Measurements from ENCODE around the gene ZNF174.
A peak's percentile ranks its signal among the peaks of the same experiment; 100 is the strongest.

The ZNF174 gene

DNA sequence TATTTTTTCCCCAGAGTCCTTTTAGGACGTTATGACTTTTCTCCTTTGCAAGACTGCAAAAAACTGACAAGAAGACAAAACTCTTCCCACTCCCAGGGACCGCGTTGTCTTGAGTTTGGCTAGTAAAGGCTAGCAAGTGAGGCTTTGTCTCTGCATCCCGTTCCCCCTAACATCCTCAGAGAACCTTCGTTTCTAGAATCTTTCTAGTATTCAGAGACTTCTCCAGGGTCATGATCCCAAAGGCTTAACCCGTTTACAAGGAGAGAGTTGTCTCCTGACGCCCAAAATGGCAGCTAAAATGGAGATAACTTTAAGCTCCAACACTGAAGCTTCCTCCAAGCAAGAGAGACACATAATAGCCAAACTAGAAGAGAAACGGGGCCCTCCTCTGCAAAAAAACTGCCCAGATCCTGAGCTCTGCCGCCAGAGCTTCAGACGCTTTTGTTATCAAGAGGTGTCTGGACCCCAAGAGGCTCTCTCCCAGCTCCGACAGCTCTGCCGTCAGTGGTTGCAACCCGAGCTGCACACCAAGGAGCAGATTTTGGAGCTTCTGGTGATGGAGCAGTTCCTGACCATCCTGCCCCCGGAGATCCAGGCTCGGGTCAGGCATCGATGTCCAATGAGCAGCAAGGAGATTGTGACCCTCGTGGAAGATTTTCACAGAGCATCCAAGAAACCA lies 843 bp downstream of the ZNF174 start:
- Mint-ChIP-seq H3K4me3 (peak overlapping the region; percentile 89), H3K27ac (peak overlapping the region; percentile 84), H3K4me1 (ENCODE audit: low read depth) (peaks cover 13% of the 10 kb centered on the region), H3K9me3 (peaks cover 57% of the 10 kb centered on the region), H3K36me3 (ENCODE audit: low read depth) (peaks cover 67% of the 10 kb centered on the region), H3K27me3 (ENCODE audit: low read depth) (no peaks in the 10 kb centered on the region)
- DNase-seq (ENCODE audit: low spot score) = no peak

DNA sequence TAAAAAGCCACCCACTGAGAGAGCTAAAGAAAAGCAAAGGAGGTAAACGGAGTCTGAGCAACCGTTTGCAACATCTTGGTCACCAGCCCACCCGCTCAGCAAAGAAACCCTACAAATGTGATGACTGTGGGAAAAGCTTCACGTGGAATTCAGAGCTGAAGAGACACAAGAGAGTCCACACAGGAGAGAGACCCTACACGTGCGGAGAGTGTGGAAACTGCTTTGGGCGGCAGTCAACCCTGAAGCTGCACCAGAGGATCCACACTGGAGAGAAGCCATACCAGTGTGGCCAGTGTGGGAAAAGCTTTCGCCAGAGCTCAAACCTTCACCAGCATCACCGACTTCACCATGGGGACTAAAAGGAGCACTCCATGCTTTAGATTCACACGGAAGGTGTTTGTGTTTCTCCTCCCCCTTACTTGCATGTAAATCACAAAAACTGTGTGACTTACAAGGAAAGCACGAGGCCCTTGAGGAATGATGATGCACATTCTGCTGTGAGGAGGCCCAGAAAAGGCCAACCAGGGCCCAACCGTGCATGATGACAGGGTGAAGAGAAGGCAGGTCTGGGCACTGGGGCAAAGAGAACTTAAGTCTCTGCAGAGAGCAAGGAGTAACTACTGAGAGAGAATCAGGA lies 7.7 kb downstream of the ZNF174 start:
- Mint-ChIP-seq H3K27ac (no peak overlapping the region), H3K4me1 (ENCODE audit: low read depth) (no peaks in the 10 kb centered on the region), H3K9me3 (peaks cover 73% of the 10 kb centered on the region), H3K4me3 (no peak overlapping the region), H3K27me3 (ENCODE audit: low read depth) (no peaks in the 10 kb centered on the region), H3K36me3 (ENCODE audit: low read depth) (peaks cover 71% of the 10 kb centered on the region)
- no peak for DNase-seq (ENCODE audit: low spot score)

DNA sequence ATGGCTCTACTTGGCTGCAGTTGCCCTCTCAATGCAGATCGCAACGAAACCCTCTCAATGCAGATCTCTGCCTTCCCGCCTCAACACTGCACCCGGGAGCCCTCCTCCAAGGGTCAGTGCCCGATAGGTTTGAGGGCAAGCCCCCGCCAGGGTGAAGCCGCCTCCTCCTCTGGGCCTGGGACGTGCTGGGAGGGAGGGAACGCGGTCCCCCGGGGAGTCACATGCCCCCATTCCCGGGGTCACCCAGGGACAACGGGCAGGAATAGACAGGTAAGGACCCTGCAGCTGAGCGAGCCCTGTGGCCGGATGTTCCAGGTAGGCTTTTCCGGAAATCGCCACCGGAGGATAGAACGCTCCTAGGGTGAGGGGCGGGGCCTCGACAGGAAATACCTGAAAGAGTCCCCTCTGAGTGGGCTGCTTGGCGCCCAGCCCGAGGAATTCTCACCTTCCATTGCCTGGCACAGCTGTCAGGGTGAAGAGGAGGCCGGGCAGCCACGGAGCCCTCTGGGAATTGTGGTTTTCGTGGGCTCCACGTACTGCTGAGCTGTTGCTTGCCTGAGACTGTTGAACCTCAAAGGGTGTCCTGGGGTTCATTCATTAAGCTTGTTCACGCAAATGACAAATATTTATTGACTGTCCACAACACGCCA lies 12.8 kb downstream of the ZNF174 start:
- Mint-ChIP-seq H3K9me3 (peaks cover 49% of the 10 kb centered on the region), H3K4me3 (no peak overlapping the region), H3K36me3 (ENCODE audit: low read depth) (peaks cover 21% of the 10 kb centered on the region), H3K27me3 (ENCODE audit: low read depth) (no peaks in the 10 kb centered on the region), H3K27ac (no peak overlapping the region), H3K4me1 (ENCODE audit: low read depth) (no peaks in the 10 kb centered on the region)
- DNase-seq (ENCODE audit: low spot score) = no peak

DNA sequence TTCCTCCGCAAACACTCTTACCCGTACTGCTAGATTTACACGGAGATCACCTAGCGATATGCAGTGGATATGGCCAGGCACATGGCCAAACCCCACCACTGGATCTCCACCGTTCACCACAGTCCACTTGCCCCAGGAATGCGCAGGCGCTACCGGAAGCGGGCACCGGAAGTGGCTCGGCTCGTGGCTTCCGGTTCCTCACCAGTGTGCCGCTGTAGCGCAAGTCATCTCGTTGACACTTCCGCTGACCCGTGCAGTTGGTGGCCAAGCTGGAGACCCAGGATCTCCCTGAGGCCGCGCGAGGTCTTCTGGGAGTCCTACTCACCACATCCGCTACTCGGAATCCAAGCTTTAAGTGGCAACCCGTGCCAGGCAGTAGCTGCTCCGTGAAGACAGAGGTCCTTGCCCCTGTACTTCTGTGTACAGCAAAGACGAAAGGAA lies 30.8 kb downstream of the ZNF174 start:
- peaks cover 17% of the 10 kb centered on the region for H3K9me3 Mint-ChIP-seq
- H3K36me3 Mint-ChIP-seq (ENCODE audit: low read depth) = peaks cover 42% of the 10 kb centered on the region
- H3K4me3 Mint-ChIP-seq = no peak overlapping the region
- DNase-seq (ENCODE audit: low spot score) = peak; percentile 15
- H3K4me1 Mint-ChIP-seq (ENCODE audit: low read depth) = peaks cover 9% of the 10 kb centered on the region
- peak overlapping the region; percentile 36 for H3K27ac Mint-ChIP-seq
- H3K27me3 Mint-ChIP-seq (ENCODE audit: low read depth) = no peaks in the 10 kb centered on the region

DNA sequence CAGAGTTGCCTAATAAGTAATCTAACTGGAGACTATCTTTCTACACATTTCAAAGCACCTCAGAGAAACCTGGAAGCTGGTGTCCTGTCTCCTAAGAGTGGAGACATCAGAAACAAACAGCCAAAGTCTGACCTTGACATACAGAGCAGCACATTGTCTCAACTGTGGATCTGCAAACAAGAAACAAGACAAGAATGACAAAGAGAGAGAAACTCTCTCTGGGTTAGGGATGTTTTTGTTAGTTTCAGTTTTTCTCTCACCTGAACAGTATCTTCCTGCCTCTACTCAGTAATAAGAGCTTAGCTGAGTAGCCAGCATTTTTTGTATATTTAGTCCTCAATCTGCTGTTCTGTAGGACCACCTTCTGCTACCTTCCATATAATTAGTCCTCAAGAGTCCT lies 33.4 kb downstream of the ZNF174 start:
- H3K27ac Mint-ChIP-seq = no peak overlapping the region
- peaks cover 9% of the 10 kb centered on the region for H3K4me1 Mint-ChIP-seq (ENCODE audit: low read depth)
- no peak overlapping the region for H3K4me3 Mint-ChIP-seq
- peaks cover 19% of the 10 kb centered on the region for H3K9me3 Mint-ChIP-seq
- H3K36me3 Mint-ChIP-seq (ENCODE audit: low read depth) = peaks cover 64% of the 10 kb centered on the region
- no peaks in the 10 kb centered on the region for H3K27me3 Mint-ChIP-seq (ENCODE audit: low read depth)
- no peak for DNase-seq (ENCODE audit: low spot score)

DNA sequence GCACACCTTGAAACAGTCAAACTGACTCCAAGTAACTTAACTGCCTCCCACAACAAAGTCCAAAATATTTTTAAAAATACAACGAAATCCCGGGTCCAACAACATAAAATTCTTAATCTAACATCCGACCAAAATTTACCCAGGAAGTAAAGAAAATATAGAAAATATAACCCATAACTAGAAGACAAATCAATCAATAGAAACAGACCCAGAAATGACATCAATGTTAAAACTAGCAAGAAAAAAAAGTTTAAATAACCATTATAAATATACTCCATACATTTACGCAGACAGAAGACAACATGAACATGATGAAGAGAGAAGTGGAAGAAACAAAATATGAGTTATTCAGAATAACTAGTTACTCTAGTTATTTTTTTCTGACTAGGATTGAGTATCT lies 38.6 kb downstream of the ZNF174 start:
- H3K27ac Mint-ChIP-seq = no peak overlapping the region
- H3K27me3 Mint-ChIP-seq (ENCODE audit: low read depth) = no peaks in the 10 kb centered on the region
- H3K4me3 Mint-ChIP-seq = no peak overlapping the region
- H3K4me1 Mint-ChIP-seq (ENCODE audit: low read depth) = peaks cover 7% of the 10 kb centered on the region
- H3K36me3 Mint-ChIP-seq (ENCODE audit: low read depth) = peaks cover 56% of the 10 kb centered on the region
- no peak for DNase-seq (ENCODE audit: low spot score)
- peaks cover 26% of the 10 kb centered on the region for H3K9me3 Mint-ChIP-seq

DNA sequence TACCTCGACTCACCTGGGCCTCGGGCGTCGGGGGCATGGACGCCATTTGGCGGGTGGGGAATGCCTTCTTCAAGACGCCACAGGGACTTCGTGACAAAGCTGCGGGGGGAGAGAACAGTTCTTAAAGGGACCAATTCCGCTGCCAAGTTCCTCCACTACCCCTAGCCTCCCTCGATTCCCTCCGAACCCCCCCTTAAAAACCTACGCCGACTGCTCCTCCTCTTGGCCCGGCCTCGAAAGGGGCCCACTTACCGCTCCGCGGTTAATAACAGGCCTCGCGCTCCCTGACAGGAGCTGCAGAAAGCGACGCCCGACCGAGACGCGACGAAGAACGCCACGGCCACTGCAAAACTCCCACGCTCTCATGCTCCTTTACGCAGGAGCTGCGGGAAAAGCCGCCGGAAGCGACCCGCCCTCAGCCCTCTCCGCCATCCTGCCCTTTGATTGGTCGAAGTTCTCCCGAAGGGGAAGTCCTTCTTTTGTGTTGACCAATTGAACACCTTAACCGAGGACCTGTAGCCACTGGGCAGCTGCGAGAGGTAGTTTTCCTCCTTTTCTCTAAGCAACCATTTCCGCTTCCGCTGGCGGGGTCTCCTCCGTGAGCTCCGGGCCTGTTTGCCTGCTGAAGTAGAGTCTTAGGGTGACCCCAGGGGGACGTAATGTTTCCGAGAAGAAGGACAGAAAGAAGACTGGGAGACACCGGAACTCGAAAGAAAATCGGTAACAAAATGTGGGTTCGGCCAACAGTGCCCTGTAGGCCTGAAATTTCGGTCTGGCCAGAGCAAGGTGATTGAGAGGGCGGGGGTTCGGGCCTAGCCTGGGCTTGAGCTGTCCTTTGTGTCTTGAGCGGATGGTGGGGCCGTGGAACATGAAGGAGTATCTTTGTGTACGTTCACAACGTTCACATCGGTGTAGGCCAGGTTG lies 42.4 kb downstream of the ZNF174 start, which contains the start of the genes NAA60 and ZNF597:
TSS of gene NAA60 (plus strand) at position 573 of the 924 bp plus-strand sequence. CDS start 32,548 bp downstream, outside the sequence.
TSS of gene ZNF597 (minus strand) at position 397 of the 924 bp plus-strand sequence. CDS start at position 46, 351 bp downstream.
- Mint-ChIP-seq H3K27me3 (ENCODE audit: low read depth) (no peaks in the 10 kb centered on the region), H3K27ac (peak within 1 kb of the TSS; percentile 95), H3K36me3 (ENCODE audit: low read depth) (peaks cover 51% of the 10 kb centered on the region), H3K9me3 (peaks cover 32% of the 10 kb centered on the region), H3K4me1 (ENCODE audit: low read depth) (peaks cover 13% of the 10 kb centered on the region), H3K4me3 (peak within 1 kb of the TSS; percentile 91)
- peak; percentile 86 for DNase-seq (ENCODE audit: low spot score)

DNA sequence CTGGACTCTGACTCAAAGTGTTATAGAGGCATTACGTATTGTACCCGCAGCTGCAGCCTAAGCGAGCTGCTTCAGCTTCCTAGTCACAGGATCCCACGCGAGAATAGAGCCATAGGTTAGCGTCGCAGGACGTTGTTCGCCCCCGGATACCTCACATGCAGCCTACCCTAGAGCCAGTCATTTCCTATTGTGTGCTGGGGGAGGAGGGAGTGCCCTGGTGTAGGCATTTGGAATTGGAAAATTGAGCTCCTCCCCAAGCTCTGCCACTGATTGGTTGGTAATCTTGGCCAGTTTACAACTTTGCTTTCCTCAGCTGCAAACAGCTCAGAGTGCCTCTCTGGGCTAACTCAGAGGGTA lies 43.0 kb downstream of the ZNF174 start:
- Mint-ChIP-seq H3K9me3 (peaks cover 32% of the 10 kb centered on the region), H3K4me1 (ENCODE audit: low read depth) (peaks cover 13% of the 10 kb centered on the region), H3K4me3 (peak overlapping the region; percentile 91), H3K27me3 (ENCODE audit: low read depth) (no peaks in the 10 kb centered on the region), H3K27ac (peak overlapping the region; percentile 95), H3K36me3 (ENCODE audit: low read depth) (peaks cover 52% of the 10 kb centered on the region)
- DNase-seq (ENCODE audit: low spot score) = peak; percentile 51

DNA sequence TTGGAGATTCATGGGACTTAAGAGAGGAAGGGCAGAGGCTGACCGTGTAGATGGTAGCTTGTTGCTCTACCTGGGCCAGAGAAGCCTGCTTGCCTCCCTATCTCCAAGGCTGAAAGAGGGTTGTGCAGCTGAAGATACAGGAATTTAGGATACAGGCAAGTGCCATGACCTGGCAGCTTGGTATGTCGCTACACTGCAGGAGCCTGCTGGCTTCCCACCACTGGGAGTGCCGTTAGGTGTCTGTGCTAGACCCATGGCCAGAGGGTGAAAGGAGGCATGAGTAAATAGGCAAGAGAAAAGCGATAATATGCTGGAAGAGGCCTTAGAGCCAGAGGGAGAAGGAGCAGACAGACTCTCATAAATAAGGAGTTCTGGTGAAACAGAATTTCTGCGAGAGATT lies 53.1 kb downstream of the ZNF174 start:
- Mint-ChIP-seq H3K4me1 (ENCODE audit: low read depth) (peaks cover 29% of the 10 kb centered on the region), H3K27ac (no peak overlapping the region), H3K4me3 (no peak overlapping the region), H3K36me3 (ENCODE audit: low read depth) (peaks cover 30% of the 10 kb centered on the region), H3K9me3 (peaks cover 14% of the 10 kb centered on the region), H3K27me3 (ENCODE audit: low read depth) (no peaks in the 10 kb centered on the region)
- DNase-seq (ENCODE audit: low spot score) = no peak

DNA sequence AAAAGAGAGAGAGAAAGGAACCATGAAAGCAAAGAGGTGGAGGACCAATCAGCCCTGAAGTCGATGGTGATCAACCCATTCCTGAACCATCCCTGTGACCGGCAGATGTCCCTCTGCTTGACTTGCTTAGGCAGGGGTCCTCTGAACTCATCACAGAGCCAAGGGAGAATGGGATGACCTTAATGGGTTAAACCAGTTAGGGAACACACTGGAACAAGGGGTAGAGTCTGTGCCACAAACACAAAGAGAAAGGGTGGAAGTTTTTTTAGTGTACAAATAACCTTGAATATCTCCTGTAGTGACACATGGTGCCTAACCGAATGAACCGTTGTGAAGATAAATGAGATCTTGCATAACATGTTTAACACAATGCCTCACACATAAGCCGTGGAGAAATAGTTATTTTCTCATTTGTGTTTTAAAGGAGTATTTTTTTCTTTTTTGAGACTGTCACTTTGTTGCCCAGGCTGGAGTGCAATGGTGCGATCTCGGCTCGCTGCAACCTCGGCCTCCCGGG lies 53.7 kb downstream of the ZNF174 start:
- Mint-ChIP-seq H3K4me3 (no peak overlapping the region), H3K27ac (no peak overlapping the region), H3K4me1 (ENCODE audit: low read depth) (peaks cover 35% of the 10 kb centered on the region), H3K36me3 (ENCODE audit: low read depth) (peaks cover 24% of the 10 kb centered on the region), H3K27me3 (ENCODE audit: low read depth) (no peaks in the 10 kb centered on the region), H3K9me3 (peaks cover 12% of the 10 kb centered on the region)
- DNase-seq (ENCODE audit: low spot score) = no peak

DNA sequence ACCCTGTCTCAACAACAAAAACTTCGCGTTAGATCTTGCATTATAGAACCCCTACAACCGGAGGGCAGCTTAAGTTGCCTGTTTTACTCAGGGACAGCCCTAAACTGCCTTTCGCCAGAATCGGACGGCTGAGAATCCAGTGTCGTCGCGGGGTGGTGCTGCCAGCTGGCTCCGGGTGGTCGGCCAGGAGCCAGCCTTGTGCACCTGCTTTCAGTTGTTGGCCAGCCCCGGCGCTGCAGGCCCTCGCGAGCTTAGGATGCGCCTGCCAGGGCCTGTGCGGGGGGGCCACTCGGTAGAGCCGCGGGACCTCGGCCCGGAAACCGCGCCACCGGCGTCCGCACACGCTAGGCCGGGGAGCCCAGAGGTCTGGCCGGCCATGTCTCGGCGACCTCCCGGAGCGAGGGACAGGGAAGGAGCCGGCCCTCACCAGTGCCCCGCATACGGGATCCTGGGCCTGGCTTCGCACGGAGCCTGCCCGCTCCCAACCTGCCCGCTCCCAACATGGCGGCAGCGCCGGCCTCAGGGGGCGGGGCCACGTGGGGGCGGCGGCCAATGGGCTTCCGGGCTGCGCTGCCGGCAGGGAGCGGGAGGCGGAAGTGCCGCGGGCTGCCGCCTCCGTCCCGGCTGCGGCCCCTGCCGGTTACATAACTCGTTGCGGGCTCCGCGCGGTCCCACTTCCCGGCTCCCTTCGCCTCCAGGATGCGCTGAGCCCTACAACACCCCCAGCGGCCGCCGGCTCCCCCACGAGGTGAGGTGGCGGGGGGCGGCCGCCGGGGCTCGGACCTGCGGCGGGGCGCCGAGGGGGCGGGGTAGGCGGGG lies 56.6 kb downstream of the ZNF174 start:
- Mint-ChIP-seq H3K4me1 (ENCODE audit: low read depth) (peaks cover 39% of the 10 kb centered on the region), H3K4me3 (peak overlapping the region; percentile 81), H3K27ac (peak overlapping the region; percentile 84), H3K9me3 (no peaks in the 10 kb centered on the region), H3K27me3 (ENCODE audit: low read depth) (no peaks in the 10 kb centered on the region), H3K36me3 (ENCODE audit: low read depth) (peaks cover 9% of the 10 kb centered on the region)
- peak; percentile 89 for DNase-seq (ENCODE audit: low spot score)

DNA sequence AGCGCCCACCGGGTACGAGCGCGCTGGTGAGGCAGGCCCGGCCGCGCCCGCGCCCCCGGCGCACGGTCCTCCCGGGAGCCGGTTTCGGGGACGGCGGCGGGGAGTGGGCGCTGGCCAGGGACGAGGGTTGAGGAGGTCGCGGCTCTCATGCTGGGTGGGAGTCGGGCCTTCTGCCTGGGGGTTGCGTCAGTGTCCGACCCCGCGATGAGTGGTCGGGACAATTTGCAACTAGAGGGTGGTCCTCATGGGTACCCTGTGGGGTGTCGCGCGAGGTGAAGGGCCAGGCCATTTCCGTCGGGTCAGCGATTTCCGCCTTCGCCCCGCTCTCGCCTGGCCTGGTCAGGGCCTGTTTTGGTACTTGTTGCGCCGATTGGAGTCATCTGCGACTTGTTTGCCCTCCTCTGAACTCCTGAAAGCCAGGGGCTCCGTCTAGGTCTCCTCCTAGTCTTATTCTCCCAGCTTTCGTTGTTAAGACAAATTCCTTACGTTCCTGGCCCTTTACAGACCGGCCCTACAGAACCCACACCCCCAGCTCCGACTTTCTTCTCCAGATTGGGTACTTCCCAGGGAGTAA lies 57.4 kb downstream of the ZNF174 start:
- DNase-seq (ENCODE audit: low spot score) = no peak
- H3K9me3 Mint-ChIP-seq = no peaks in the 10 kb centered on the region
- H3K4me3 Mint-ChIP-seq = peak overlapping the region; percentile 74
- no peaks in the 10 kb centered on the region for H3K27me3 Mint-ChIP-seq (ENCODE audit: low read depth)
- peaks cover 39% of the 10 kb centered on the region for H3K4me1 Mint-ChIP-seq (ENCODE audit: low read depth)
- peak overlapping the region; percentile 74 for H3K27ac Mint-ChIP-seq
- H3K36me3 Mint-ChIP-seq (ENCODE audit: low read depth) = peaks cover 9% of the 10 kb centered on the region
